WERI-Rb-1 (cell line): ENCODE data around the gene NRG3.

Source experiments
- DNase-seq: peaks from one replicate; pipeline ENCODE4 v3.0.0-alpha.2; 2020
- H3K27ac ChIP-seq: fragments of 250-450 bp; sonication (Bioruptor Pico); 2 replicates; pipeline ENCODE4 v1.5.1; 2020; ENCODE audit warnings: mild to moderate bottlenecking, moderate library complexity
- H3K27me3 ChIP-seq: fragments of 250-450 bp; sonication (Bioruptor Pico); 2 replicates; pipeline ENCODE4 v1.5.1; 2021; ENCODE audit warnings: mild to moderate bottlenecking, low read depth, moderate library complexity; ENCODE audit not compliant: insufficient read depth, severe bottlenecking
- H3K36me3 ChIP-seq: fragments of 250-450 bp; sonication (Bioruptor Pico); 2 replicates; pipeline ENCODE4 v1.5.1; 2020; ENCODE audit warnings: mild to moderate bottlenecking, moderate library complexity
- H3K4me3 ChIP-seq: 2 replicates; pipeline ENCODE4 v1.5.1; 2011; ENCODE audit warnings: low read depth, mild to moderate bottlenecking, control low read depth, low read length
- H3K9me3 ChIP-seq: fragments of 250-450 bp; sonication (Bioruptor Pico); 2 replicates; pipeline ENCODE4 v1.5.1; 2021; ENCODE audit warnings: mild to moderate bottlenecking, moderate library complexity; ENCODE audit not compliant: severe bottlenecking
- TF ChIP-seq, protein P1 (sequence below): IDR thresholded peaks from 2 replicates; pipeline ENCODE4 v1.5.1; 2011; ENCODE audit warnings: low read depth, mild to moderate bottlenecking, control low read depth, inconsistent platforms, low read length

The NRG3 gene

DNA sequence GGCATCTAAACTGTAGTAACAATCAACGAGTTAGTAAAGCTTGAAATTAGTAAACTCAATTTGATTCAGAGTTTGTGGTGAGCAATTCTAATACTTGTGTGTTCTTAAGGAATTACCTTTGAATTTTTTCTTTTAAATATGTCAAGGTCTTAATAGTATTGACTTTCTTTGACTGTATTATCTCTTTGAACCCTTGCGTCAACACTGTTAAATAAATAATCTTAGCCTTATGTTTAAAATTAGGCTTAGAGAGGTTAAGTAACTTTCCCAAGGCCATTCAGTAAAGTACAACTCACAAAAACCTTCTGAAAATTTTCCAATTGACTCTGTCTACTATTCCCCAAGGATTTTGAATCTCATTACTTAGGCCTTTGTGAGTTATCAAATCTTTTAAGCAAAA lies 716.4 kb downstream of the NRG3 start:
- no peak overlapping the region for H3K4me3 ChIP-seq
- DNase-seq = no peak
- no peaks in the 10 kb centered on the region for H3K36me3 ChIP-seq
- TF ChIP-seq, protein P1, sequence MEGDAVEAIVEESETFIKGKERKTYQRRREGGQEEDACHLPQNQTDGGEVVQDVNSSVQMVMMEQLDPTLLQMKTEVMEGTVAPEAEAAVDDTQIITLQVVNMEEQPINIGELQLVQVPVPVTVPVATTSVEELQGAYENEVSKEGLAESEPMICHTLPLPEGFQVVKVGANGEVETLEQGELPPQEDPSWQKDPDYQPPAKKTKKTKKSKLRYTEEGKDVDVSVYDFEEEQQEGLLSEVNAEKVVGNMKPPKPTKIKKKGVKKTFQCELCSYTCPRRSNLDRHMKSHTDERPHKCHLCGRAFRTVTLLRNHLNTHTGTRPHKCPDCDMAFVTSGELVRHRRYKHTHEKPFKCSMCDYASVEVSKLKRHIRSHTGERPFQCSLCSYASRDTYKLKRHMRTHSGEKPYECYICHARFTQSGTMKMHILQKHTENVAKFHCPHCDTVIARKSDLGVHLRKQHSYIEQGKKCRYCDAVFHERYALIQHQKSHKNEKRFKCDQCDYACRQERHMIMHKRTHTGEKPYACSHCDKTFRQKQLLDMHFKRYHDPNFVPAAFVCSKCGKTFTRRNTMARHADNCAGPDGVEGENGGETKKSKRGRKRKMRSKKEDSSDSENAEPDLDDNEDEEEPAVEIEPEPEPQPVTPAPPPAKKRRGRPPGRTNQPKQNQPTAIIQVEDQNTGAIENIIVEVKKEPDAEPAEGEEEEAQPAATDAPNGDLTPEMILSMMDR = no peak
- no peak overlapping the region for H3K27ac ChIP-seq
- no peaks in the 10 kb centered on the region for H3K27me3 ChIP-seq
- no peaks in the 10 kb centered on the region for H3K9me3 ChIP-seq

DNA sequence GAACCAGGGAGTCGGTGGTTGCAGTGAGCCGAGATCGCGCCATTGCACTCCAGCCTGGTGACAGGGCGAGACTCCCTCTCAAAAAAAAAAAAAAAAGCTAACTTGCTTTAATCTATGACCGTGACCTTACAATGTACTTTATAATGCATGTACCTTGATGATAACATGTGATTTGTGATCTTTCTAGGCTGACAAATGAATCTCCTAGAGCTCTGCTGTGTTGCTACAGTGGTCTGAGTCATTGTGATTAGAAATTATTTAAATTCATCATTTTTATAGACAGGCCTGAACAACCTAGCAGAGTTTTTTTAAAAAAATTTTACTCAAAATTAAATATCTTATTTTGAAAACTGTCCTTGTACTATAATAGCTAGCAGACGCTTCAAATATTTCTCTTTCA lies 722.8 kb downstream of the NRG3 start:
- DNase-seq = no peak
- no peaks in the 10 kb centered on the region for H3K36me3 ChIP-seq

DNA sequence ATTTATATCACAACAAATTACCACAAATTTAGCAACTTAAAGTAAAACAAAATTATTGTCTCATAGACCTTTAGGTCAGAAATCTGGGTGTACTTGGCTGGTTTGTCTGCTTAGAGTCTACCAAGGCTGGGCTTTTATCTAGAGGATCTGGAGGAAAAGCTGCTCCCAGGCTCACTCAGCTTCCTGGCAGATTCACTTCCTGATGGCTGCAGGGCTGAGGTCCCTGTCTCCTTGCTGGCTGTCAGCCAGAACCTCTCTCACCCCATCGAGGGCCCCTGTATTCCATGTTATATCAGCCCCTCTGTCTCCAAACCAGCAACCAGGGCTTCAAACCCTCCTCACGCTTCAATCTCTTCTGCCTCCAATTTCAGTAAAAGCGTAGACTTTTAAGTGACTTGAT lies 734.9 kb downstream of the NRG3 start:
- H3K4me3 ChIP-seq = no peak overlapping the region
- H3K9me3 ChIP-seq = peaks cover 3% of the 10 kb centered on the region
- H3K27ac ChIP-seq = no peak overlapping the region
- no peaks in the 10 kb centered on the region for H3K27me3 ChIP-seq
- DNase-seq = no peak
- TF ChIP-seq, protein P1 = no peak
- no peaks in the 10 kb centered on the region for H3K36me3 ChIP-seq

More for the DNA sequence above, 722.8 kb downstream of the NRG3 start:
- Histone ChIP-seq H3K27me3 (no peaks in the 10 kb centered on the region), H3K27ac (no peak overlapping the region), H3K4me3 (no peak overlapping the region), H3K9me3 (no peaks in the 10 kb centered on the region)
- TF ChIP-seq, protein P1 = no peak

DNA sequence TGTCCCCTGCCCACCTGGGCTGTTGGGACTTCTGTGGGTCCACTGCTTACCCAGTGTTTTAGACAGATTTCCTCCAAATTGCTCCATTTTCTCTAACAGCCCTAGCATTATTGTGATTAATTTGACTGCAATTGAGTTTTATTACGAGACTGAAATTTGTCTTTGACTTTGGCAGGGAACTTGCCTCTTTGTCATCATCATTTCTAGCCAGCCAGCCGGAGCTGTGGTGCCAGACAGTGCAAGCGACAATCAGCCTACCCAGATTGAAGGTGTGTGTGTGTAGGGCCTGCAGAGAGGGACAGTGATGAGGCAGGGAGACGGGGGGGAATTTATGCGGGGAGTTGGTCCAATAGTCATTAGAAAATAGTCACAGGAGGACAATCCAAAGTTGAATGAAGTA lies 743.0 kb downstream of the NRG3 start:
- Histone ChIP-seq H3K27me3 (no peaks in the 10 kb centered on the region), H3K9me3 (peaks cover 6% of the 10 kb centered on the region), H3K36me3 (no peaks in the 10 kb centered on the region), H3K4me3 (no peak overlapping the region), H3K27ac (no peak overlapping the region)
- TF ChIP-seq, protein P1 = no peak
- no peak for DNase-seq

DNA sequence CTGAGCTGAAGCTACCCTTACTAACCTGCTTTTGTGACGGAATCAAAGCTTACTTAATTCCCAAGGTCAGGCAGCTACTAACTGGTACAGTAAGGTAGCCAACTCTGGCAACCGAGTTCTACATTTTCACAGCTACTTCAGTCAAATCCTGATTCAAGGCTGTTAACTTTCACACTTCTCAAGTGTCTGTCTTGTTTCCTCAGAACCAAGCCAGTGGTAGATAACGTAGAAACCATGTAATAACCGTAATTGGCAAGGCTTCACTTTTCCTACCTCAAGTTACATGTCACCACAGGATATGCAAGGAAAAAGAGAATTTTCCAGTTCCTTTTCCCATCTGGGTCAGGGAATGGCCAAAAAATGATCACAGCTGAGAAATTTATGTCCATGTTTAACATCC lies 746.7 kb downstream of the NRG3 start:
- TF ChIP-seq, protein P1 = no peak
- no peak overlapping the region for H3K4me3 ChIP-seq
- no peak for DNase-seq
- H3K9me3 ChIP-seq = peaks cover 6% of the 10 kb centered on the region
- no peaks in the 10 kb centered on the region for H3K27me3 ChIP-seq
- H3K36me3 ChIP-seq = no peaks in the 10 kb centered on the region
- H3K27ac ChIP-seq = no peak overlapping the region

DNA sequence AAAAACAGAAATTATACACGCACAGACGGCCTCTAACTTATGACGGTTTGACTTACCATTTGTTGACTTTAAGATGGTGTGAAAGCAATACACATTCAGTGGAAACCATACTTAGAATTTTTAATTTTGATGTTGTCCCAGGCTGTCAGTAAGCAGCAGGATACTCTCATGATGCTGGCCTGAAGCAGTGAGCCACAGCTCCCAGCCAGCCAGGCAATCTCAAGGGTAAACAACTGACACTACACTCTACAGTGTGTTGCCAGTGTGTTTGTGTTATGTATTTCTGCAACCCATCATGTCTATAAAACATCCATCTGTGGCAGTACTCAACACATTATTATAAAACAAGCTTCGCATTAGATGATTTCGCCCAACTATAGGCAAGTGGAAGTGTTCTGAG lies 747.5 kb downstream of the NRG3 start:
- Histone ChIP-seq H3K4me3 (no peak overlapping the region), H3K9me3 (peaks cover 6% of the 10 kb centered on the region), H3K27me3 (no peaks in the 10 kb centered on the region), H3K36me3 (no peaks in the 10 kb centered on the region), H3K27ac (no peak overlapping the region)
- no peak for DNase-seq
- TF ChIP-seq, protein P1 = no peak
